HFF-Myc (cell line): ENCODE data around the gene RTP3.
"Not testable (repeated sequence)": the region's sequence is repeated elsewhere in the genome, so short reads cannot be mapped to it uniquely, and the experiment has no call there.

Experiments
- DNase-seq: peaks from one replicate; pipeline ENCODE4 v3.0.0-alpha.2; 2011; ENCODE audit warnings: low read depth; ENCODE audit errors: extremely low read depth
- H3K4me3 ChIP-seq: replicated peaks from 2 replicates; pipeline ENCODE4 v1.5.1; 2011; ENCODE audit warnings: low read depth, mild to moderate bottlenecking, control low read depth, low read length
- CTCF ChIP-seq: IDR thresholded peaks from 2 replicates; pipeline ENCODE4 v1.5.1; 2012; ENCODE audit warnings: mild to moderate bottlenecking, low read depth, low read length, control low read depth; ENCODE audit errors: missing control alignments

RTP3 gene

GRCh38 chr3:46489381-46489780 is 8.4 kb upstream of the RTP3 start:
- no peak for TF ChIP-seq CTCF
- DNase-seq, result no peak

GRCh38 chr3:46489875-46490274 is 7.9 kb upstream of the RTP3 start:
- no peak overlapping the region for H3K4me3 ChIP-seq
- no peak for DNase-seq
- TF ChIP-seq CTCF, result no peak

More at GRCh38 chr3:46489381-46489780, 8.4 kb upstream of the RTP3 start:
- H3K4me3 ChIP-seq, result no peak overlapping the region

- no peak overlapping the region for H3K4me3 ChIP-seq
- TF ChIP-seq CTCF, result no peak
- DNase-seq, result no peak
Measured at GRCh38 chr3:46490338-46491084, 7.3 kb upstream of the RTP3 start.

GRCh38 chr3:46491089-46492070 is 6.4 kb upstream of the RTP3 start:
- no peak for TF ChIP-seq CTCF
- no peak overlapping the region for H3K4me3 ChIP-seq
- DNase-seq, result no peak

- no peak for DNase-seq
- TF ChIP-seq CTCF, result no peak
- no peak overlapping the region for H3K4me3 ChIP-seq
Measured at GRCh38 chr3:46492890-46493547, 4.8 kb upstream of the RTP3 start.

- not testable (repeated sequence) for DNase-seq, H3K4me3 ChIP-seq
Measured at GRCh38 chr3:46494491-46494890, 3.3 kb upstream of the RTP3 start.
